BLaER1 (cell line): ENCODE results near the gene TTLL11.

Experiments
- H3K27ac ChIP-seq: shearing (Covaris generic); formaldehyde crosslinking; 2 replicates; pipeline ENCODE4 v1.8.1; 2022
- H3K27me3 ChIP-seq: shearing (Covaris generic); formaldehyde crosslinking; 2 replicates; pipeline ENCODE4 v1.8.1; 2022
- H3K36me3 ChIP-seq: shearing (Covaris generic); formaldehyde crosslinking; 2 replicates; pipeline ENCODE4 v1.8.1; 2022
- H3K4me1 ChIP-seq: shearing (Covaris generic); formaldehyde crosslinking; 2 replicates; pipeline ENCODE4 v1.8.1; 2022
- H3K4me2 ChIP-seq: shearing (Covaris generic); formaldehyde crosslinking; 2 replicates; pipeline ENCODE4 v1.8.1; 2022
- H3K4me3 ChIP-seq: shearing (Covaris generic); formaldehyde crosslinking; 2 replicates; pipeline ENCODE4 v1.8.1; 2022
- H3K9ac ChIP-seq: shearing (Covaris generic); formaldehyde crosslinking; 2 replicates; pipeline ENCODE4 v1.8.1; 2022
- H3K9me3 ChIP-seq: shearing (Covaris generic); formaldehyde crosslinking; 2 replicates; pipeline ENCODE4 v1.8.1; 2022
- H4K20me1 ChIP-seq: shearing (Covaris generic); formaldehyde crosslinking; 2 replicates; pipeline ENCODE4 v1.8.1; 2022
- Cebpa-rat ChIP-seq: shearing (Covaris generic); IDR thresholded peaks from 2 replicates; pipeline ENCODE4 v1.8.1; 2022

TTLL11 gene

GRCh38 chr9:122092611-122093506 lies at the start of gene TTLL11:
Gene TTLL11, minus strand, starts transcription at chr9:122093308. Its CDS starts 160 bp downstream, at chr9:122093148.
- peaks cover 24% of the 10 kb centered on the region for H3K4me1 ChIP-seq
- peak within 1 kb of the TSS; percentile 57 for H3K27ac ChIP-seq

GRCh38 chr9:122141671-122142070 lies 48.6 kb upstream of the TTLL11 start:
- H3K27me3 ChIP-seq = no peaks in the 10 kb centered on the region
- no peak for TF ChIP-seq Cebpa-rat
- H3K4me3 ChIP-seq = no peak overlapping the region
- H3K4me1 ChIP-seq = no peaks in the 10 kb centered on the region
- H4K20me1 ChIP-seq = peaks cover 23% of the 10 kb centered on the region
- H3K36me3 ChIP-seq = peaks cover 56% of the 10 kb centered on the region
- no peaks in the 10 kb centered on the region for H3K9me3 ChIP-seq
- no peak overlapping the region for H3K9ac ChIP-seq
- H3K4me2 ChIP-seq = no peak overlapping the region
- H3K27ac ChIP-seq = no peak overlapping the region

More at GRCh38 chr9:122092611-122093506, at the start of gene TTLL11:
- Histone ChIP-seq H3K27me3 (no peaks in the 10 kb centered on the region), H3K4me3 (peak within 1 kb of the TSS; percentile 89), H3K4me2 (peak within 1 kb of the TSS; percentile 99), H3K9ac (peak within 1 kb of the TSS; percentile 85), H4K20me1 (peaks cover 46% of the 10 kb centered on the region), H3K9me3 (no peaks in the 10 kb centered on the region), H3K36me3 (no peaks in the 10 kb centered on the region)
- TF ChIP-seq Cebpa-rat = no peak

GRCh38 chr9:122140368-122141193 lies 47.5 kb upstream of the TTLL11 start:
- Histone ChIP-seq H3K4me1 (no peaks in the 10 kb centered on the region), H3K27ac (no peak overlapping the region), H3K4me3 (no peak overlapping the region), H4K20me1 (peaks cover 14% of the 10 kb centered on the region), H3K27me3 (no peaks in the 10 kb centered on the region), H3K9me3 (no peaks in the 10 kb centered on the region), H3K36me3 (peaks cover 46% of the 10 kb centered on the region), H3K9ac (no peak overlapping the region), H3K4me2 (no peak overlapping the region)
- no peak for TF ChIP-seq Cebpa-rat

- Histone ChIP-seq H3K36me3 (peaks cover 27% of the 10 kb centered on the region), H3K27me3 (no peaks in the 10 kb centered on the region), H4K20me1 (no peaks in the 10 kb centered on the region), H3K9ac (no peak overlapping the region), H3K27ac (no peak overlapping the region), H3K4me2 (no peak overlapping the region), H3K9me3 (no peaks in the 10 kb centered on the region), H3K4me3 (no peak overlapping the region), H3K4me1 (no peaks in the 10 kb centered on the region)
- TF ChIP-seq Cebpa-rat = no peak
Measured at GRCh38 chr9:122138560-122139268, 45.6 kb upstream of the TTLL11 start.

- Histone ChIP-seq H3K4me3 (no peak overlapping the region), H3K27ac (no peak overlapping the region), H3K9me3 (no peaks in the 10 kb centered on the region), H3K36me3 (no peaks in the 10 kb centered on the region), H3K27me3 (peaks cover 7% of the 10 kb centered on the region; the same call in 1 of the 2 replicates), H3K9ac (no peak overlapping the region), H4K20me1 (no peaks in the 10 kb centered on the region), H3K4me1 (no peaks in the 10 kb centered on the region), H3K4me2 (no peak overlapping the region)
- no peak for TF ChIP-seq Cebpa-rat
Measured at GRCh38 chr9:122135529-122135859, 42.4 kb upstream of the TTLL11 start.

GRCh38 chr9:122134822-122135528 lies 41.9 kb upstream of the TTLL11 start:
- H3K4me3 ChIP-seq = no peak overlapping the region

GRCh38 chr9:122133984-122134535 lies 41.0 kb upstream of the TTLL11 start:
- TF ChIP-seq Cebpa-rat = no peak

More at GRCh38 chr9:122134822-122135528, 41.9 kb upstream of the TTLL11 start:
- Histone ChIP-seq H3K36me3 (no peaks in the 10 kb centered on the region), H3K27me3 (peaks cover 7% of the 10 kb centered on the region; the same call in 1 of the 2 replicates), H4K20me1 (no peaks in the 10 kb centered on the region), H3K27ac (no peak overlapping the region), H3K9me3 (no peaks in the 10 kb centered on the region), H3K4me2 (no peak overlapping the region), H3K4me1 (no peaks in the 10 kb centered on the region), H3K9ac (no peak overlapping the region)
- TF ChIP-seq Cebpa-rat = no peak

GRCh38 chr9:122133263-122133983 lies 40.3 kb upstream of the TTLL11 start:
- Histone ChIP-seq H3K27me3 (peaks cover 7% of the 10 kb centered on the region; the same call in 1 of the 2 replicates), H3K4me3 (no peak overlapping the region), H4K20me1 (no peaks in the 10 kb centered on the region), H3K9me3 (no peaks in the 10 kb centered on the region), H3K4me2 (no peak overlapping the region), H3K4me1 (no peaks in the 10 kb centered on the region), H3K9ac (no peak overlapping the region), H3K27ac (no peak overlapping the region), H3K36me3 (no peaks in the 10 kb centered on the region)
- no peak for TF ChIP-seq Cebpa-rat

More at GRCh38 chr9:122133984-122134535, 41.0 kb upstream of the TTLL11 start:
- peaks cover 7% of the 10 kb centered on the region; the same call in 1 of the 2 replicates for H3K27me3 ChIP-seq
- no peak overlapping the region for H3K4me2 ChIP-seq
- H3K27ac ChIP-seq = no peak overlapping the region
- no peaks in the 10 kb centered on the region for H3K4me1 ChIP-seq
- no peak overlapping the region for H3K9ac ChIP-seq
- no peaks in the 10 kb centered on the region for H4K20me1 ChIP-seq
- H3K4me3 ChIP-seq = no peak overlapping the region
- H3K36me3 ChIP-seq = no peaks in the 10 kb centered on the region
- no peaks in the 10 kb centered on the region for H3K9me3 ChIP-seq
